ENCODE results near the gene CLDN7.

CLDN7 gene

DNA sequence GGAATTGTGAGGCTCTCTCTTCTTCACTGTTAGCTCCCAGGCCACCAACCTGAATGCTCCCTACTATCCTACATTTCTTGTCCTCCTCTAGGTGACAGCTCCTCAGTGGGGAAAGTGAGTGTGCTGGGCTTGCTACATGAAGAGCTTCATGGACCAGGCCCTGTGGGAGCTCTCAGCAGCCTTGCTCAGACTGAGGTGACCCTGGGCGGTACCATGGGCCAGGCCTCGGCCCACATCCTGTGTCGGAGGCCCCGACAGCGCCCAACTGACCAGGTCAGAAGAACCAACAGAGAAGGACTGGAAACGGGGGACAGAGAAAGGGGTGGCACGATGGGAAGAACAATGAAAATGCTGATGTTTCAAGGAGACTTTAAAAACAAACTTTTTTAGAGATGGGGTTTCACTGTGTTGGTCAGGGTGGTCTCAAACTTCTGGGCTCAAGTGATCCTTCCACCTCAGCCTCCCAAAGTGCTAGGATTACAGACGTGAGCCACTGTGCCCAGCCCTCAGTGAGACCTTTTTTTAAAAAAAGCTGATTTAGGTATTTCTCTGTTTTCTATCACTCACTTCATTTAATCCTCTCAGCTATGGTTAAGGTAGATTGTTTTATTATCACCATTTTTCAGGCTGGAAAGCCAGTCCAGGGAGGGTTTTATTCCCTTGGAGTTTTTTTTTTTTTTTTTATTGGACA lies 5.4 kb downstream of the CLDN7 start:
- Histone ChIP-seq H3K9me3 (ENCODE audit: control insufficient read depth in 5 of 5, low read length in 5 of 5) (no peaks in the 10 kb centered on the region), H3K36me3 (ENCODE audit: control insufficient read depth in 5 of 5, insufficient read depth in 5 of 5, low read length in 5 of 5) (peaks cover 8 to 56% (median 42%) of the 10 kb centered on the region in 5 donors), H3K4me3 (ENCODE audit: low read depth in 1 of 5, low read length in 5 of 5) (no peak overlapping the region), H3K4me1 (ENCODE audit: control insufficient read depth in 5 of 5, insufficient read depth in 5 of 5, low read length in 5 of 5) (peaks cover 2 to 42% (median 40%) of the 10 kb centered on the region in 5 donors), H3K9ac (ENCODE audit: low read length in 5 of 5) (no peak overlapping the region), H3K27me3 (ENCODE audit: control insufficient read depth in 5 of 5, insufficient read depth in 4 of 5, low read length in 5 of 5) (peaks cover 0 to 5% (median 0%) of the 10 kb centered on the region in 5 donors), H3K27ac (ENCODE audit: low read depth, low read length) (no peak overlapping the region)

DNA sequence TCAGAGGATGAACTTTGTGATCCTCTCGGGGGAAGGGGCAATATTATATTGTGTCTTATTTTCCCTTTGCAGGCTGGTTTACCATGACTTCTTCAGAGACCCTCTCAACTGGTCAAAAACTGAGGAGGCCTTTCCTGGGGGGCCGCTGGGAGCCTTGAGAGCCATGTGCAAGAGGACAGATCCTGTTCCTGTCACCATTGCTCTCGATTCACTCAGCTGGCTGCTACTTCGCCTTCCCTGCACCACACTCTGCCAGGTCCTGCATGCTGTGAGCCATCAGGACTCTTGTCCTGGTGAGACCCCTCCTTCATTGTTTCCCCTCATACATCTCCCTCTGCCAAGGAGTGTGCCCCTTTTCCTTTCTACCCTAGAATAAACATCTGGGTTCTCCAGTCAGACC lies 7.8 kb downstream of the CLDN7 start:
- no peaks in the 10 kb centered on the region for H3K9me3 ChIP-seq (ENCODE audit: control insufficient read depth in 5 of 5, low read length in 5 of 5)
- H3K36me3 ChIP-seq (ENCODE audit: control insufficient read depth in 5 of 5, insufficient read depth in 5 of 5, low read length in 5 of 5), result peaks cover 8 to 54% (median 42%) of the 10 kb centered on the region in 5 donors

DNA sequence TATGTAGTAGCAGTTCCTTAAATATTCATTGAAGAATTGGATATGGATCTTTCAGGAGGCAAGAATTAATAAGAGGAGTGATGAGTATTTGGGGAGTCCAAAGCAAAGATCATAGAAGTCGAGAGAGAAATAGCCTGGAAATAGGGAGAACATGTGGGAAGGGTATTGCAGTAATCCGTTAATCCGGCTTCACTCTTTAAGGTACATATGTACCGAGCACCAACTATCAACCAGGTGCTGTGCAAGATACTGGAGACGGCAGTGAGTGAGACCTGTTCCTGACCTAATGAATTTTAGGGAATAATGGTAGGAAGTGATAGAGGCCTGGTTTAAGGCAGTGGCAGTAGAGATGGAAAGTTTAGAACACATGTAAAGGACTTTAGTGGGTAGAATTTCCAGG lies 9.2 kb downstream of the CLDN7 start:
- H3K9ac ChIP-seq (ENCODE audit: low read length in 5 of 5), result peak overlapping the region in 4 of 5 donors; percentile 88 to 99 (median 94)
- peaks cover 13 to 39% (median 37%) of the 10 kb centered on the region in 5 donors for H3K4me1 ChIP-seq (ENCODE audit: control insufficient read depth in 5 of 5, insufficient read depth in 5 of 5, low read length in 5 of 5)
- peak overlapping the region; percentile 83 to 95 (median 88) for H3K4me3 ChIP-seq (ENCODE audit: low read depth in 1 of 5, low read length in 5 of 5)
- peak overlapping the region; percentile 100 for H3K27ac ChIP-seq (ENCODE audit: low read depth, low read length)
- no peaks in the 10 kb centered on the region for H3K9me3 ChIP-seq (ENCODE audit: control insufficient read depth in 5 of 5, low read length in 5 of 5)
- H3K27me3 ChIP-seq (ENCODE audit: control insufficient read depth in 5 of 5, insufficient read depth in 4 of 5, low read length in 5 of 5), result no peaks in the 10 kb centered on the region
- H3K36me3 ChIP-seq (ENCODE audit: control insufficient read depth in 5 of 5, insufficient read depth in 5 of 5, low read length in 5 of 5), result peaks cover 8 to 40% (median 30%) of the 10 kb centered on the region in 5 donors

More for the DNA sequence above, 7.8 kb downstream of the CLDN7 start:
- H3K27me3 ChIP-seq (ENCODE audit: control insufficient read depth in 5 of 5, insufficient read depth in 4 of 5, low read length in 5 of 5), result no peaks in the 10 kb centered on the region
- no peak overlapping the region for H3K4me3 ChIP-seq (ENCODE audit: low read depth in 1 of 5, low read length in 5 of 5)
- H3K4me1 ChIP-seq (ENCODE audit: control insufficient read depth in 5 of 5, insufficient read depth in 5 of 5, low read length in 5 of 5), result peaks cover 13 to 37% (median 35%) of the 10 kb centered on the region in 5 donors
- H3K27ac ChIP-seq (ENCODE audit: low read depth, low read length), result no peak overlapping the region
- no peak overlapping the region for H3K9ac ChIP-seq (ENCODE audit: low read length in 5 of 5)

DNA sequence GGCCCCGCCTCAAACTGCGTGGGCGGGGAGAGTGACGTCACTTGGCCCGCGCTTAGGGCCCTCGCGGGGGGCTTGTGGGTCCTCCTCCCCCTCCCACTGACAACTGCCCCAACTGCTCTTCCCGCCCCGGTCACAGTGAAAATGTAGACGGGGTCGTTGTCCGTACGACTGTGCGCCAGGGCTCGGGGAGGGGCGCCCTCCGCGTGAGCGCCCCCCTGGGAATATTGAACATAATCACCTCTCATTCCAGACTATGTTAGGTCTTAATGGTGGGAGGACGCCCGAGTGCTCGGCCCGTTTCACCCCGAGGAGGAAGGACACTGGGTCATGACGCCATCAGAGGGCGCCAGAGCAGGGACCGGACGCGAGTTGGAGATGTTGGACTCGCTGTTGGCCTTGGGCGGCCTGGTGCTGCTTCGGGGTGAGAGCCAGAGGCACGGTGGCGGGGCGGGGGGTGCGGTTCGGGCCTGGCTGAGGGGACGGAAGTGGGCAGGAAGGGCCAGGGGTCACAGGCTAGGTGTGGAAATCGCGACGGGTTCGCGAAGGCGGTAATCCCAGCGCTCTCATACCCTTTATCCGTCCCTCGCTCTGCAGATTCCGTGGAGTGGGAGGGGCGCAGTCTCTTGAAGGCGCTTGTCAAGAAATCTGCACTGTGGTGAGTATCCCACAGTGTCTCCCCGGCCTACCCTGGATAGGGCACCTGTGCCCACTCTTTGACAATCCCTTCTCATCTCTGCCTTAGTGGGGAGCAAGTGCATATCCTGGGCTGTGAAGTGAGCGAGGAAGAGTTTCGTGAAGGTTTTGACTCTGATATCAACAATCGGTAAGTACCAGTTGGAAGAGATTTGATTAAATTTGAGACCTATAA lies 9.9 kb downstream of the CLDN7 start, which contains the start of gene ELP5:
Gene ELP5 (plus strand): TSS at position 40 of the 868 bp plus-strand sequence. CDS start 336 bp downstream, at position 376.
- Histone ChIP-seq H3K27me3 (ENCODE audit: control insufficient read depth in 5 of 5, insufficient read depth in 4 of 5, low read length in 5 of 5) (no peaks in the 10 kb centered on the region), H3K4me1 (ENCODE audit: control insufficient read depth in 5 of 5, insufficient read depth in 5 of 5, low read length in 5 of 5) (peaks cover 13 to 39% (median 37%) of the 10 kb centered on the region in 5 donors)

DNA sequence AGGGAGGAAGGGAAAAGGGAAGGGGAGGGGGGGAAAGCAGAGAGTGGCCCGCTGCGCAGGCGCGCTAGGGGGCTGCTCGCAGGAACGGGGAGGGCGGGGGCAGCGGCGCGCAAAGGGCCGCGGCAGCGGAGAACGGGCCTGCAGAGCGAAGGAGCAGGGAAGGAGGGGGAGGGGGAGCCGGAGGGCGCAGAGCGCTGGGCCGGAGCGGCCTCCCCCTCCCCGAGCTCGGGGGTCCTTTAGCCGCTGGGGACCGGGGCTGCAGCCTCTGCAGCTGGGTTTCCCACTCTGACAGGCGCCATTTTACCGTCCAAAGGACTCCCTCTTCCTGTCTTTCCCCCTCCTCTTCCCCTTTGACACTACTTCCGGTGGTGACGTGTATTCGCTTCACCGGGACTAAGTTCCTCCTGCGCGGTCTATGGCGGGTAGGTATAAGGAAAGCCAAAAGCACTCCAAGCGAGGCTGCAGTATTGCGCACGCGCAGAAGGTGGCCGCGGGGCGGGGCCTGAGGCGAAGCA lies 10.6 kb downstream of the CLDN7 start, which contains the start of gene CTDNEP1:
Gene CTDNEP1 (minus strand): TSS at position 74 of the 515 bp plus-strand sequence. CDS start 438 bp downstream, outside the sequence.
- Histone ChIP-seq H3K4me1 (ENCODE audit: control insufficient read depth in 5 of 5, insufficient read depth in 5 of 5, low read length in 5 of 5) (peaks cover 13 to 39% (median 37%) of the 10 kb centered on the region in 5 donors), H3K36me3 (ENCODE audit: control insufficient read depth in 5 of 5, insufficient read depth in 5 of 5, low read length in 5 of 5) (peaks cover 8 to 31% (median 22%) of the 10 kb centered on the region in 5 donors), H3K9me3 (ENCODE audit: control insufficient read depth in 5 of 5, low read length in 5 of 5) (no peaks in the 10 kb centered on the region), H3K27me3 (ENCODE audit: control insufficient read depth in 5 of 5, insufficient read depth in 4 of 5, low read length in 5 of 5) (no peaks in the 10 kb centered on the region), H3K4me3 (ENCODE audit: low read depth in 1 of 5, low read length in 5 of 5) (peak within 1 kb of the TSS; percentile 83 to 95 (median 88)), H3K27ac (ENCODE audit: low read depth, low read length) (peak within 1 kb of the TSS; percentile 100), H3K9ac (ENCODE audit: low read length in 5 of 5) (peak within 1 kb of the TSS; percentile 88 to 99 (median 92))

More for the DNA sequence above, 9.9 kb downstream of the CLDN7 start, which contains the start of gene ELP5:
- Histone ChIP-seq H3K9ac (ENCODE audit: low read length in 5 of 5) (peak within 1 kb of the TSS; percentile 87 to 99 (median 92)), H3K36me3 (ENCODE audit: control insufficient read depth in 5 of 5, insufficient read depth in 5 of 5, low read length in 5 of 5) (peaks cover 8 to 33% (median 26%) of the 10 kb centered on the region in 5 donors), H3K9me3 (ENCODE audit: control insufficient read depth in 5 of 5, low read length in 5 of 5) (no peaks in the 10 kb centered on the region), H3K4me3 (ENCODE audit: low read depth in 1 of 5, low read length in 5 of 5) (peak within 1 kb of the TSS; percentile 83 to 95 (median 88)), H3K27ac (ENCODE audit: low read depth, low read length) (peak within 1 kb of the TSS; percentile 100)

- H3K9ac ChIP-seq (ENCODE audit: low read length in 5 of 5), result peak overlapping the region; percentile 87 to 94 (median 90)
- peaks cover 13 to 39% (median 37%) of the 10 kb centered on the region in 5 donors for H3K4me1 ChIP-seq (ENCODE audit: control insufficient read depth in 5 of 5, insufficient read depth in 5 of 5, low read length in 5 of 5)
- no peaks in the 10 kb centered on the region for H3K9me3 ChIP-seq (ENCODE audit: control insufficient read depth in 5 of 5, low read length in 5 of 5)
- peak overlapping the region; percentile 78 to 95 (median 86) for H3K4me3 ChIP-seq (ENCODE audit: low read depth in 1 of 5, low read length in 5 of 5)
- H3K27ac ChIP-seq (ENCODE audit: low read depth, low read length), result peak overlapping the region; percentile 100
- H3K27me3 ChIP-seq (ENCODE audit: control insufficient read depth in 5 of 5, insufficient read depth in 4 of 5, low read length in 5 of 5), result no peaks in the 10 kb centered on the region
- peaks cover 11 to 32% (median 22%) of the 10 kb centered on the region in 5 donors for H3K36me3 ChIP-seq (ENCODE audit: control insufficient read depth in 5 of 5, insufficient read depth in 5 of 5, low read length in 5 of 5)
These were observed 11.3 kb downstream of the CLDN7 start for GRCh38 chr17:7250695-7251627.

DNA sequence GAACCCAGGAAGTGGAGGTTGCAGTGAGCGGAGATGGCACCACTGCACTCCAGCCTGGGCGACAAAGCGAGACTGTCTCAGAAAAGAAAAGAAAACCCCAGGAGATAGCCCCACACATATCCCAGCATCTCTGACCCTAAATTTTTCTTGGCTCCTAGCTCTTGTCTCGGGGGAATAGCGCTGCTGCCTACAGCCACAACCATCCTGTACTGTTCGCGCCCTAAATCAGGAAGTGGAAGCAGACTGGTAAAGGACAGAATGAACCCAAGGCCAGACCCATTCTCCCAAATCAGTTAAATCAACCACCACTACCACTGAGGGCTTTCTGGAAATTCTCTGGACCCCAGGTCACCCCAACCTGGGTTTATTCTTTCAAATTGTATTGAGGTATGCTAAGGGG lies 12.4 kb downstream of the CLDN7 start:
- H3K9me3 ChIP-seq (ENCODE audit: control insufficient read depth in 5 of 5, low read length in 5 of 5), result no peaks in the 10 kb centered on the region
- peaks cover 13 to 39% (median 37%) of the 10 kb centered on the region in 5 donors for H3K4me1 ChIP-seq (ENCODE audit: control insufficient read depth in 5 of 5, insufficient read depth in 5 of 5, low read length in 5 of 5)
- peak overlapping the region; percentile 87 to 94 (median 90) for H3K9ac ChIP-seq (ENCODE audit: low read length in 5 of 5)
- H3K36me3 ChIP-seq (ENCODE audit: control insufficient read depth in 5 of 5, insufficient read depth in 5 of 5, low read length in 5 of 5), result peaks cover 9 to 27% (median 22%) of the 10 kb centered on the region in 5 donors
- H3K4me3 ChIP-seq (ENCODE audit: low read depth in 1 of 5, low read length in 5 of 5), result peak overlapping the region; percentile 78 to 95 (median 86)
- H3K27me3 ChIP-seq (ENCODE audit: control insufficient read depth in 5 of 5, insufficient read depth in 4 of 5, low read length in 5 of 5), result no peaks in the 10 kb centered on the region
- H3K27ac ChIP-seq (ENCODE audit: low read depth, low read length), result peak overlapping the region; percentile 100

GRCh38 chr17:7249214-7249613 lies 13.1 kb downstream of the CLDN7 start:
- peak overlapping the region in 3 of 5 donors; percentile 19 to 37 (median 26) for H3K9ac ChIP-seq (ENCODE audit: low read length in 5 of 5)
- H3K4me1 ChIP-seq (ENCODE audit: control insufficient read depth in 5 of 5, insufficient read depth in 5 of 5, low read length in 5 of 5), result peaks cover 13 to 39% (median 37%) of the 10 kb centered on the region in 5 donors
- H3K9me3 ChIP-seq (ENCODE audit: control insufficient read depth in 5 of 5, low read length in 5 of 5), result no peaks in the 10 kb centered on the region
- no peak overlapping the region for H3K4me3 ChIP-seq (ENCODE audit: low read depth in 1 of 5, low read length in 5 of 5)
- H3K27me3 ChIP-seq (ENCODE audit: control insufficient read depth in 5 of 5, insufficient read depth in 4 of 5, low read length in 5 of 5), result no peaks in the 10 kb centered on the region
- peak overlapping the region; percentile 100 for H3K27ac ChIP-seq (ENCODE audit: low read depth, low read length)
- peaks cover 6 to 27% (median 21%) of the 10 kb centered on the region in 5 donors for H3K36me3 ChIP-seq (ENCODE audit: control insufficient read depth in 5 of 5, insufficient read depth in 5 of 5, low read length in 5 of 5)

GRCh38 chr17:7248796-7249195 lies 13.5 kb downstream of the CLDN7 start:
- Histone ChIP-seq H3K9ac (ENCODE audit: low read length in 5 of 5) (peak overlapping the region in 2 of 5 donors; percentile 26 to 41), H3K27ac (ENCODE audit: low read depth, low read length) (peak overlapping the region; percentile 100), H3K4me3 (ENCODE audit: low read depth in 1 of 5, low read length in 5 of 5) (no peak overlapping the region), H3K36me3 (ENCODE audit: control insufficient read depth in 5 of 5, insufficient read depth in 5 of 5, low read length in 5 of 5) (peaks cover 3 to 28% (median 24%) of the 10 kb centered on the region in 5 donors), H3K9me3 (ENCODE audit: control insufficient read depth in 5 of 5, low read length in 5 of 5) (no peaks in the 10 kb centered on the region), H3K4me1 (ENCODE audit: control insufficient read depth in 5 of 5, insufficient read depth in 5 of 5, low read length in 5 of 5) (peaks cover 13 to 39% (median 37%) of the 10 kb centered on the region in 5 donors), H3K27me3 (ENCODE audit: control insufficient read depth in 5 of 5, insufficient read depth in 4 of 5, low read length in 5 of 5) (no peaks in the 10 kb centered on the region)
